Panc1 (cell line): ENCODE results near the gene JKAMP. TPM values are rescaled to one million over a fixed set of nuclear protein-coding genes. Genes with fewer than 3 reads are reported as not detected.

Experiments used
- ATAC-seq: fragments of 200-7000 bp; cut with Tn5 transposase; 2 replicates; pipeline ENCODE4 v1.9.1; 2020; ENCODE audit warnings: mild to moderate bottlenecking, moderate library complexity
- BruUV-seq: library from RNA; stranded (reverse); fragments of 400-500 nt; replicated peaks from 2 replicates; lab custom pipeline; 2021; lab: Mats Ljungman, UMichigan
- CTCF ChIA-PET: fragments of 300-600 bp; sonication (Branson Sonifier 250); formaldehyde crosslinking; loops from one replicate; lab custom pipeline; 2022; ENCODE audit warnings: antibody characterized with exemption; lab: Charles Lee
- POLR2A ChIA-PET: fragments of 300-600 bp; sonication (Branson Sonifier 250); formaldehyde crosslinking; loops from one replicate; lab custom pipeline; 2022; ENCODE audit warnings: antibody characterized with exemption; lab: Charles Lee
- DNase-seq: peaks from one replicate; pipeline ENCODE4 v3.0.0-alpha.2; 2010; ENCODE audit warnings: low read depth, low spot score
- H3K27ac ChIP-seq: 2 replicates; pipeline ENCODE4 v1.5.1; 2011; ENCODE audit warnings: mild to moderate bottlenecking, low read length, inconsistent platforms
- H3K27me3 ChIP-seq: fragments of 200-500 bp; sonication (Bioruptor generic); 2 replicates; pipeline ENCODE4 v1.6.0; 2014; ENCODE audit warnings: low read length, inconsistent platforms; ENCODE audit not compliant: control insufficient read depth, insufficient read depth
- H3K36me3 ChIP-seq: fragments of 200-500 bp; sonication (Bioruptor generic); 2 replicates; pipeline ENCODE4 v1.5.1; 2014; ENCODE audit warnings: inconsistent platforms, mild to moderate bottlenecking, low read length, moderate library complexity; ENCODE audit not compliant: control insufficient read depth, insufficient read depth
- H3K4me1 ChIP-seq: 2 replicates; pipeline ENCODE4 v1.5.1; 2011; ENCODE audit warnings: inconsistent platforms, mild to moderate bottlenecking, low read length, moderate library complexity; ENCODE audit not compliant: control insufficient read depth, insufficient read depth
- H3K4me3 ChIP-seq, 2 experiments: 2 replicates each; pipeline ENCODE4 v1.5.1; 2011 to 2012; ENCODE audit warnings: low read depth in 2 of 2, low read length in 2 of 2, mild to moderate bottlenecking in 2 of 2, inconsistent platforms in 1 of 2, moderate library complexity in 1 of 2
- H3K9me3 ChIP-seq: fragments of 200-500 bp; sonication (Bioruptor generic); 2 replicates; pipeline ENCODE4 v1.5.1; 2014; ENCODE audit warnings: low read depth, mild to moderate bottlenecking, inconsistent platforms, low read length, moderate library complexity; ENCODE audit not compliant: control insufficient read depth, insufficient read depth
- POLR2AphosphoS5 ChIP-seq: IDR thresholded peaks from 2 replicates; pipeline ENCODE4 v1.6.1; 2012; ENCODE audit warnings: mild to moderate bottlenecking, low read depth, low read length, moderate library complexity
- SIN3A ChIP-seq: IDR thresholded peaks from 2 replicates; pipeline ENCODE4 v1.6.1; 2012; ENCODE audit warnings: low read depth, mild to moderate bottlenecking, low read length, moderate library complexity, borderline replicate concordance; ENCODE audit not compliant: insufficient read depth
- TCF7L2 ChIP-seq: IDR thresholded peaks from 2 replicates; pipeline ENCODE4 v1.6.1; 2011; ENCODE audit warnings: mild to moderate bottlenecking, low read depth, low read length, inconsistent platforms
- in situ Hi-C: cut with HindIII; loops from 2 replicates; pipeline ENCODE4 v1.10.0; 2016; ENCODE audit warnings: low sequenced_read_pairs, low pct_unique_long_range_greater_than_20kb
- intact Hi-C: fragments of 100-400 bp; cut with micrococcal nuclease; formaldehyde crosslinking; loops from one replicate; pipeline ENCODE4 v1.10.0; 2022; ENCODE audit not compliant: unreplicated experiment
- total RNA-seq: library from RNA; stranded (reverse); gene quantifications from one replicate; pipeline ENCODE4 v1.2.1, GENCODE V29; 2021; ENCODE audit not compliant: unreplicated experiment
- TF ChIP-seq, protein P1 (sequence below), 2 experiments: IDR thresholded peaks; 2 replicates each; pipeline ENCODE4 v1.6.1; 2011 to 2012; ENCODE audit warnings: low read depth in 2 of 2, control low read depth in 1 of 2, low read length in 1 of 2, mild to moderate bottlenecking in 1 of 2, moderate library complexity in 1 of 2; ENCODE audit not compliant: insufficient read depth in 1 of 2
- TF ChIP-seq, protein P2 (sequence below): fragments of 450-650 bp; IDR thresholded peaks from 2 replicates; pipeline ENCODE4 v1.5.1; 2017; ENCODE audit warnings: mild to moderate bottlenecking

JKAMP gene
- total RNA-seq, 1 experiment from 2014 or later: 36.0 TPM

DNA sequence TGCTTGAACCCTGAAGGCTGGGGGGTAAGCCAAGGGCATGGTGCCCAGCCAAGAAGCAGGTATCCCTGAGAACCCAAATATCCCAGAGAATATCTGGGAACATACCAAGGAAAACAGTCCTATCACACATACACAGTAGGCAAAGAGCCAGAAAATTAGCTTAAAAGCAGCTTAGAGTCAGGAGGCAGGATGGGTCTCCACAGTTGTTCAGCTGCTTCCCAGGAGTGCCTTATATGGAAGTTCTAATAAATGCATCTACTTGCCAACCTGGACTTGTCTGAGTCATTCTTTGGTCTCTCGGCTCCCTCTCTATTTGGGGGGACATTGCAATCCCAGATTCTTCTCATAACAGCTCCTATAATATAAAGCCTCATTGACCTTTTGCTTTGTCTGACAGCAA is 10.1 kb upstream of the JKAMP start:
- Histone ChIP-seq H3K36me3 (peaks cover 43% of the 10 kb centered on the region), H3K4me1 (no peaks in the 10 kb centered on the region), H3K27me3 (no peaks in the 10 kb centered on the region), H3K9me3 (no peaks in the 10 kb centered on the region), H3K27ac (no peak overlapping the region), H3K4me3 (no peak overlapping the region)
- TF ChIP-seq SIN3A (no peak), TCF7L2 (no peak)
- TF ChIP-seq, protein P1, sequence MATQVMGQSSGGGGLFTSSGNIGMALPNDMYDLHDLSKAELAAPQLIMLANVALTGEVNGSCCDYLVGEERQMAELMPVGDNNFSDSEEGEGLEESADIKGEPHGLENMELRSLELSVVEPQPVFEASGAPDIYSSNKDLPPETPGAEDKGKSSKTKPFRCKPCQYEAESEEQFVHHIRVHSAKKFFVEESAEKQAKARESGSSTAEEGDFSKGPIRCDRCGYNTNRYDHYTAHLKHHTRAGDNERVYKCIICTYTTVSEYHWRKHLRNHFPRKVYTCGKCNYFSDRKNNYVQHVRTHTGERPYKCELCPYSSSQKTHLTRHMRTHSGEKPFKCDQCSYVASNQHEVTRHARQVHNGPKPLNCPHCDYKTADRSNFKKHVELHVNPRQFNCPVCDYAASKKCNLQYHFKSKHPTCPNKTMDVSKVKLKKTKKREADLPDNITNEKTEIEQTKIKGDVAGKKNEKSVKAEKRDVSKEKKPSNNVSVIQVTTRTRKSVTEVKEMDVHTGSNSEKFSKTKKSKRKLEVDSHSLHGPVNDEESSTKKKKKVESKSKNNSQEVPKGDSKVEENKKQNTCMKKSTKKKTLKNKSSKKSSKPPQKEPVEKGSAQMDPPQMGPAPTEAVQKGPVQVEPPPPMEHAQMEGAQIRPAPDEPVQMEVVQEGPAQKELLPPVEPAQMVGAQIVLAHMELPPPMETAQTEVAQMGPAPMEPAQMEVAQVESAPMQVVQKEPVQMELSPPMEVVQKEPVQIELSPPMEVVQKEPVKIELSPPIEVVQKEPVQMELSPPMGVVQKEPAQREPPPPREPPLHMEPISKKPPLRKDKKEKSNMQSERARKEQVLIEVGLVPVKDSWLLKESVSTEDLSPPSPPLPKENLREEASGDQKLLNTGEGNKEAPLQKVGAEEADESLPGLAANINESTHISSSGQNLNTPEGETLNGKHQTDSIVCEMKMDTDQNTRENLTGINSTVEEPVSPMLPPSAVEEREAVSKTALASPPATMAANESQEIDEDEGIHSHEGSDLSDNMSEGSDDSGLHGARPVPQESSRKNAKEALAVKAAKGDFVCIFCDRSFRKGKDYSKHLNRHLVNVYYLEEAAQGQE (IDR thresholded peaks at IDR 0.05; ENCODE audit: insufficient read depth in 1 of 2, low read depth in 2 of 2, low read length in 1 of 2): no peak
- TF ChIP-seq, protein P2, sequence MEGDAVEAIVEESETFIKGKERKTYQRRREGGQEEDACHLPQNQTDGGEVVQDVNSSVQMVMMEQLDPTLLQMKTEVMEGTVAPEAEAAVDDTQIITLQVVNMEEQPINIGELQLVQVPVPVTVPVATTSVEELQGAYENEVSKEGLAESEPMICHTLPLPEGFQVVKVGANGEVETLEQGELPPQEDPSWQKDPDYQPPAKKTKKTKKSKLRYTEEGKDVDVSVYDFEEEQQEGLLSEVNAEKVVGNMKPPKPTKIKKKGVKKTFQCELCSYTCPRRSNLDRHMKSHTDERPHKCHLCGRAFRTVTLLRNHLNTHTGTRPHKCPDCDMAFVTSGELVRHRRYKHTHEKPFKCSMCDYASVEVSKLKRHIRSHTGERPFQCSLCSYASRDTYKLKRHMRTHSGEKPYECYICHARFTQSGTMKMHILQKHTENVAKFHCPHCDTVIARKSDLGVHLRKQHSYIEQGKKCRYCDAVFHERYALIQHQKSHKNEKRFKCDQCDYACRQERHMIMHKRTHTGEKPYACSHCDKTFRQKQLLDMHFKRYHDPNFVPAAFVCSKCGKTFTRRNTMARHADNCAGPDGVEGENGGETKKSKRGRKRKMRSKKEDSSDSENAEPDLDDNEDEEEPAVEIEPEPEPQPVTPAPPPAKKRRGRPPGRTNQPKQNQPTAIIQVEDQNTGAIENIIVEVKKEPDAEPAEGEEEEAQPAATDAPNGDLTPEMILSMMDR: no peak
- in situ Hi-C loops (no loop called here), intact Hi-C loops (no loop called here)
- ATAC-seq: no peak
- POLR2A ChIA-PET: no interaction called here
- DNase-seq: no peak
- CTCF ChIA-PET: no interaction called here
- BruUV-seq: no TSS peak

GRCh38 chr14:59475709-59476108 is 8.6 kb upstream of the JKAMP start:
- ChIA-PET POLR2A (no interaction called here), CTCF (no interaction called here)
- no TSS peak for BruUV-seq

DNA sequence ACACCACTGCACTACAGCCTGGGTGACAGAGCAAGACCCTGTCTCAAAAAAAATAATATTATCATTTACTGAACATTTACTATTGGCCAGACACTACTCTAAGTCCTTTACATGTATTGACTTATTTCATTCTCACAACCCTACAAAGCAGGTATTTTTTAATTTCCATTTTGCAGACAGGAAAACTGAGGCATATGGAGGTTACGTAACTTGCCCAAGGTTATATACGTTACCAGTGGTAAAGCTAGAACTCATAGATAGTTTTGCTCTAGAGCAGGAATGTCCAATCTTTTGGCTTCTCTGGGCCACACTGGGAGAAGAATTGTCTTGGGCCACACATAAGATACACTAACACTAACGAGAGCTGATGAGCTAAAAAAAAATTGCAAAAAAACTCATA is 5.8 kb upstream of the JKAMP start:
- H3K27ac ChIP-seq: no peak overlapping the region
- in situ Hi-C loops (no loop called here), intact Hi-C loops (no loop called here)
- H3K9me3 ChIP-seq: no peaks in the 10 kb centered on the region
- ChIA-PET CTCF (no interaction called here), POLR2A (no interaction called here)
- H3K4me3 ChIP-seq: no peak overlapping the region
- H3K4me1 ChIP-seq: peaks cover 13% of the 10 kb centered on the region
- BruUV-seq: no TSS peak
- TF ChIP-seq, protein P2: no peak
- TF ChIP-seq, protein P1 (IDR thresholded peaks at IDR 0.05; ENCODE audit: insufficient read depth in 1 of 2, low read depth in 2 of 2, low read length in 1 of 2): no peak
- no peak for TF ChIP-seq SIN3A
- no peak for TF ChIP-seq TCF7L2
- no peak for TF ChIP-seq POLR2AphosphoS5
- DNase-seq (no peak), ATAC-seq (no peak)
- H3K27me3 ChIP-seq: no peaks in the 10 kb centered on the region
- H3K36me3 ChIP-seq: peaks cover 33% of the 10 kb centered on the region

More at GRCh38 chr14:59475709-59476108, 8.6 kb upstream of the JKAMP start:
- no peaks in the 10 kb centered on the region for H3K27me3 ChIP-seq
- ATAC-seq (no peak), DNase-seq (no peak)
- H3K27ac ChIP-seq: no peak overlapping the region
- H3K36me3 ChIP-seq: peaks cover 45% of the 10 kb centered on the region
- H3K4me1 ChIP-seq: peaks cover under 1% of the 10 kb centered on the region; the same call in 1 of the 2 replicates
- no peaks in the 10 kb centered on the region for H3K9me3 ChIP-seq
- no peak overlapping the region for H3K4me3 ChIP-seq
- intact Hi-C loops: no loop called here
- no peak for TF ChIP-seq POLR2AphosphoS5
- in situ Hi-C loops: no loop called here
